ENCODE results near the gene KIF16B.

The KIF16B gene

DNA sequence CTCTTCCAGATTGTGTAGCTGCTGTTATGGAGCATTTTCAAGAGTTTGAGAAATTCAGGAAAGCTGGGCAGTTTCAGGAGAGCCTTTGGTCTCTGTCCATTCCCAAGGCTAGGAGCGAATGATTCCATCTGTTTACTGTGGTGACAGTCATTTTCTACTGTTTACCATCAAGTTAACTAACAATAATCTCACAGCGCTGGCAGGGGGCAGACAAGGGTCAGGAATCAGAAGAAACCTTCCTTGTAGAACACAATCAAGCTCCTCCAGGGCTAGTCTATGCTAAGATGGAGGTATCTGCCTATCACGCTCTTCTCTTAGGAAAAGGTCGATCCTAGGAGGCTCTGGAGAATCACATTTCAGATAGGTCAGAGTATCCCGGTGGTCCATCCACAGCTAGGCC is 293.9 kb downstream of the KIF16B start:
- no peak for DNase-seq (ENCODE audit: extremely low read depth, insufficient read length)
- no peak overlapping the region for H3K4me3 ChIP-seq (replicated peaks; ENCODE audit: low read depth, low read length)
- H3K27me3 ChIP-seq (replicated peaks; ENCODE audit: control insufficient read depth, insufficient read depth, low read length) = no peaks in the 10 kb centered on the region
- H3K36me3 ChIP-seq (ENCODE audit: control insufficient read depth, insufficient read depth, low read length) = no peaks in the 10 kb centered on the region
- TF ChIP-seq CTCF (IDR thresholded peaks at IDR 0.05; ENCODE audit: insufficient read depth, low read length, poor library complexity, severe bottlenecking) = no peak

GRCh38 chr20:16273812-16274555 is 299.3 kb downstream of the KIF16B start:
- no peak overlapping the region for H3K4me3 ChIP-seq (replicated peaks; ENCODE audit: low read depth, low read length)
- no peak for DNase-seq (ENCODE audit: extremely low read depth, insufficient read length)
- no peak for TF ChIP-seq CTCF (IDR thresholded peaks at IDR 0.05; ENCODE audit: insufficient read depth, low read length, poor library complexity, severe bottlenecking)
- no peaks in the 10 kb centered on the region for H3K27me3 ChIP-seq (replicated peaks; ENCODE audit: control insufficient read depth, insufficient read depth, low read length)
- no peaks in the 10 kb centered on the region for H3K36me3 ChIP-seq (ENCODE audit: control insufficient read depth, insufficient read depth, low read length)

DNA sequence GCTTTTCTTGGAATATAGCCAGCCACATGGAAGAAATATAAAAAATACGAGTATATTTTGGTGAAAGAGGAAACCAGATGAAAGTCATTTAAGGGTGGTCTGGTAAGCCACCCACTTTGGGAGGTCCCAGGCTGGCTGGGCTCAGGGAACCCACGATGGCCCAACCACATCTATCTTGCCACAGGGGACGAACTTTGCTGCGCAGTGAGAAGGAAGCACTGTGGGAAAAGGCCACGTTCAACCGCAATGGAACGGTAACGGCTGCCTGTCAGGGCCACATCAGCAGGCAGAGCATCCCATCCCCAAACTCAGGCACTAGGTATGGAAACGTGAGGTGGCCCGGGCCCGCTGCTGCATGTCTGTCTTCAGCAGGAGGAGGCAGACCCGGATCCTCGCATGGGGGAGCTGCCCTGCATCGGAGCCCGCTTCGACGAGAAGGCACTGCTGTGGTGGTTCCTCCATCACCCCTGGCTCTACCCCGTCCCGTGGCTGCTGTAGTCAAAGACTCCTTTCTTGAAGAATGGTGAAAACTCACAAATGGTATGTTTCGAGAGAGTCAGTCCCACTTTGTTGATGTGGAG is 300.4 kb downstream of the KIF16B start:
- Histone ChIP-seq H3K4me3 (replicated peaks; ENCODE audit: low read depth, low read length) (no peak overlapping the region), H3K27me3 (replicated peaks; ENCODE audit: control insufficient read depth, insufficient read depth, low read length) (no peaks in the 10 kb centered on the region), H3K36me3 (ENCODE audit: control insufficient read depth, insufficient read depth, low read length) (no peaks in the 10 kb centered on the region)
- DNase-seq (ENCODE audit: extremely low read depth, insufficient read length) = no peak
- TF ChIP-seq CTCF (IDR thresholded peaks at IDR 0.05; ENCODE audit: insufficient read depth, low read length, poor library complexity, severe bottlenecking) = no peak

DNA sequence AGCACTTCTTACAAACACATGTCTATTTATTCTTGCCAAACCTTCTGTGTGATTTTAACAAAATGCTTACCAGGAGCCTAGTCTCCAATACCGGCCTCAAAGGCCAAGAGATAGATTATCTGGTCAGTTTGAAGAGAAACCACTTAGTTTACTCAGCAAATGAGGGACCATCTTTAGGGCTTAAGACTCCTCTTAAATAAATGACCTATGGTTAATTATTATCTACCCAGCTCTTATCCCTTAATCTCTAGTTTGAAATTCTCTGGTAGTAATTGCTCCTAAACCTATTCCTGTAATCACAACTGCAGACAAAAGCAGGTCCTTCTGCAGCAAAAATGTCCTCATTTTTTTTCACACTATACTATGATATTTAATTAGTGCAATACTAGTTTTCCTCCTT is 301.8 kb downstream of the KIF16B start:
- no peak overlapping the region for H3K4me3 ChIP-seq (replicated peaks; ENCODE audit: low read depth, low read length)
- TF ChIP-seq CTCF (IDR thresholded peaks at IDR 0.05; ENCODE audit: insufficient read depth, low read length, poor library complexity, severe bottlenecking) = no peak
- no peaks in the 10 kb centered on the region for H3K36me3 ChIP-seq (ENCODE audit: control insufficient read depth, insufficient read depth, low read length)
- DNase-seq (ENCODE audit: extremely low read depth, insufficient read length) = no peak
- H3K27me3 ChIP-seq (replicated peaks; ENCODE audit: control insufficient read depth, insufficient read depth, low read length) = no peaks in the 10 kb centered on the region

DNA sequence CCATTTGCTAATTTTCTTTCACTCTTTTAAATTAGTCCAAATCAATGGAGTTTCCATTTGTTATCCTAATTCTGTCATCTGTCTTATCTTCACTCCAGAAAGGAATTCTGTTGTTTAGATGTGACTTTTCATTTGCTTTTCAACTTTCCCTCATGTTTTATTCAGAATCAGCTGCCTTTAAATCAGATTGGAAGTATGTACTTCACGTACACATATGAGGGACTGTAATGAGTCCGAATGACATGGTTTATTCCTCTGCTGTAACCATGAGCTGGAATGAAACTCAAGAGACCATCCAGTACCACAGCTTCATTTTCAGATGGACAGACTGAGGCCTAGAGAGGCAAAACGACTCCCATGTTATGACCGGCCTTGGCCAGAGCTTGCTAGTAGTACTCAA is 302.3 kb downstream of the KIF16B start:
- TF ChIP-seq CTCF (IDR thresholded peaks at IDR 0.05; ENCODE audit: insufficient read depth, low read length, poor library complexity, severe bottlenecking) = no peak
- Histone ChIP-seq H3K36me3 (ENCODE audit: control insufficient read depth, insufficient read depth, low read length) (no peaks in the 10 kb centered on the region), H3K27me3 (replicated peaks; ENCODE audit: control insufficient read depth, insufficient read depth, low read length) (no peaks in the 10 kb centered on the region), H3K4me3 (replicated peaks; ENCODE audit: low read depth, low read length) (no peak overlapping the region)
- no peak for DNase-seq (ENCODE audit: extremely low read depth, insufficient read length)
